Ishikawa (cell line): ENCODE data around the gene CMTM1.

Source experiments
- CEBPB ChIP-seq: IDR thresholded peaks from 2 replicates; pipeline ENCODE4 v1.6.1; 2012
- CREB1 ChIP-seq: IDR thresholded peaks from 2 replicates; pipeline ENCODE4 v1.6.1; 2012; ENCODE audit warnings: low read depth
- EGR1 ChIP-seq: IDR thresholded peaks from 2 replicates; pipeline ENCODE4 v1.6.1; 2012
- EP300 ChIP-seq: IDR thresholded peaks from 2 replicates; pipeline ENCODE4 v1.6.1; 2012; ENCODE audit warnings: borderline replicate concordance
- FOXM1 ChIP-seq: IDR thresholded peaks from 2 replicates; pipeline ENCODE4 v1.6.1; 2012; ENCODE audit warnings: low read depth, borderline replicate concordance
- NFIC ChIP-seq: IDR thresholded peaks from 2 replicates; pipeline ENCODE4 v1.6.1; 2012
- RAD21 ChIP-seq: IDR thresholded peaks from 2 replicates; pipeline ENCODE4 v1.6.1; 2012; ENCODE audit warnings: low read depth
- TAF1 ChIP-seq: IDR thresholded peaks from 2 replicates; pipeline ENCODE4 v1.6.1; 2012; ENCODE audit warnings: low read depth, mild to moderate bottlenecking
- TCF12 ChIP-seq: IDR thresholded peaks from 2 replicates; pipeline ENCODE4 v1.6.1; 2012; ENCODE audit warnings: low read depth
- TEAD4 ChIP-seq: IDR thresholded peaks from 2 replicates; pipeline ENCODE4 v1.6.1; 2012
- YY1 ChIP-seq: IDR thresholded peaks from 2 replicates; pipeline ENCODE4 v1.6.1; 2012; ENCODE audit warnings: low read depth
- ZBTB7A ChIP-seq: IDR thresholded peaks from 2 replicates; pipeline ENCODE4 v1.6.1; 2012; ENCODE audit warnings: low read depth
- TF ChIP-seq, protein P1 (sequence below): IDR thresholded peaks from 2 replicates; pipeline ENCODE4 v1.6.1; 2012; ENCODE audit warnings: low read depth, mild to moderate bottlenecking
- TF ChIP-seq, protein P2 (sequence below): IDR thresholded peaks from 2 replicates; pipeline ENCODE4 v1.6.1; 2012
- TF ChIP-seq, protein P3 (sequence below): IDR thresholded peaks from 2 replicates; pipeline ENCODE4 v1.6.1; 2012

CMTM1 gene

DNA sequence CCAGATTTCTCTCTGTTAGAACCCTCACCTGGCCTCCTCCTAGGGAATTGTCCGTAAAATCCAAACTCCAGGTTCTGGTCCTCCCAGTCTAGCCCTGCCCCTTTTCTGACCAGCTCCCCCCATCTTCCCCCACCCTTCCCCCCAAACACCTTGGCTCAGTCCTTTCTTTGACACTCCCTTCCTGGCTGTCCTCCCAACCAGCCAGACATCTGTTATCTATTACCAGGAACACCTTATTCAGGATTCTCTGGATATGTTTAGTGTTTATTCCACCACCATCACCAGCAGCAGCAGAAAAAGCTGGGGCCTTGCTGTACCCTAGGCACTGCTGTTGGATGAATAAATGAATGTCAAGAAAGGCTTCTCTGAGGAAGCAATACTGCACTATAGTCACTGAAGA, 34.2 kb downstream of the CMTM1 start:
- TF ChIP-seq TEAD4: no peak
- TF ChIP-seq TCF12: no peak
- TF ChIP-seq, protein P1, sequence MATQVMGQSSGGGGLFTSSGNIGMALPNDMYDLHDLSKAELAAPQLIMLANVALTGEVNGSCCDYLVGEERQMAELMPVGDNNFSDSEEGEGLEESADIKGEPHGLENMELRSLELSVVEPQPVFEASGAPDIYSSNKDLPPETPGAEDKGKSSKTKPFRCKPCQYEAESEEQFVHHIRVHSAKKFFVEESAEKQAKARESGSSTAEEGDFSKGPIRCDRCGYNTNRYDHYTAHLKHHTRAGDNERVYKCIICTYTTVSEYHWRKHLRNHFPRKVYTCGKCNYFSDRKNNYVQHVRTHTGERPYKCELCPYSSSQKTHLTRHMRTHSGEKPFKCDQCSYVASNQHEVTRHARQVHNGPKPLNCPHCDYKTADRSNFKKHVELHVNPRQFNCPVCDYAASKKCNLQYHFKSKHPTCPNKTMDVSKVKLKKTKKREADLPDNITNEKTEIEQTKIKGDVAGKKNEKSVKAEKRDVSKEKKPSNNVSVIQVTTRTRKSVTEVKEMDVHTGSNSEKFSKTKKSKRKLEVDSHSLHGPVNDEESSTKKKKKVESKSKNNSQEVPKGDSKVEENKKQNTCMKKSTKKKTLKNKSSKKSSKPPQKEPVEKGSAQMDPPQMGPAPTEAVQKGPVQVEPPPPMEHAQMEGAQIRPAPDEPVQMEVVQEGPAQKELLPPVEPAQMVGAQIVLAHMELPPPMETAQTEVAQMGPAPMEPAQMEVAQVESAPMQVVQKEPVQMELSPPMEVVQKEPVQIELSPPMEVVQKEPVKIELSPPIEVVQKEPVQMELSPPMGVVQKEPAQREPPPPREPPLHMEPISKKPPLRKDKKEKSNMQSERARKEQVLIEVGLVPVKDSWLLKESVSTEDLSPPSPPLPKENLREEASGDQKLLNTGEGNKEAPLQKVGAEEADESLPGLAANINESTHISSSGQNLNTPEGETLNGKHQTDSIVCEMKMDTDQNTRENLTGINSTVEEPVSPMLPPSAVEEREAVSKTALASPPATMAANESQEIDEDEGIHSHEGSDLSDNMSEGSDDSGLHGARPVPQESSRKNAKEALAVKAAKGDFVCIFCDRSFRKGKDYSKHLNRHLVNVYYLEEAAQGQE: no peak
- no peak for TF ChIP-seq ZBTB7A
- TF ChIP-seq YY1: no peak
- no peak for TF ChIP-seq EGR1
- TF ChIP-seq CREB1: no peak
- no peak for TF ChIP-seq TAF1
- TF ChIP-seq NFIC: no peak
- TF ChIP-seq, protein P2, sequence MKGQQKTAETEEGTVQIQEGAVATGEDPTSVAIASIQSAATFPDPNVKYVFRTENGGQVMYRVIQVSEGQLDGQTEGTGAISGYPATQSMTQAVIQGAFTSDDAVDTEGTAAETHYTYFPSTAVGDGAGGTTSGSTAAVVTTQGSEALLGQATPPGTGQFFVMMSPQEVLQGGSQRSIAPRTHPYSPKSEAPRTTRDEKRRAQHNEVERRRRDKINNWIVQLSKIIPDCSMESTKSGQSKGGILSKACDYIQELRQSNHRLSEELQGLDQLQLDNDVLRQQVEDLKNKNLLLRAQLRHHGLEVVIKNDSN: no peak
- TF ChIP-seq CEBPB: no peak
- TF ChIP-seq FOXM1: no peak
- TF ChIP-seq EP300: no peak
- TF ChIP-seq RAD21: no peak
- TF ChIP-seq, protein P3, sequence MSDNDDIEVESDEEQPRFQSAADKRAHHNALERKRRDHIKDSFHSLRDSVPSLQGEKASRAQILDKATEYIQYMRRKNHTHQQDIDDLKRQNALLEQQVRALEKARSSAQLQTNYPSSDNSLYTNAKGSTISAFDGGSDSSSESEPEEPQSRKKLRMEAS: no peak

DNA sequence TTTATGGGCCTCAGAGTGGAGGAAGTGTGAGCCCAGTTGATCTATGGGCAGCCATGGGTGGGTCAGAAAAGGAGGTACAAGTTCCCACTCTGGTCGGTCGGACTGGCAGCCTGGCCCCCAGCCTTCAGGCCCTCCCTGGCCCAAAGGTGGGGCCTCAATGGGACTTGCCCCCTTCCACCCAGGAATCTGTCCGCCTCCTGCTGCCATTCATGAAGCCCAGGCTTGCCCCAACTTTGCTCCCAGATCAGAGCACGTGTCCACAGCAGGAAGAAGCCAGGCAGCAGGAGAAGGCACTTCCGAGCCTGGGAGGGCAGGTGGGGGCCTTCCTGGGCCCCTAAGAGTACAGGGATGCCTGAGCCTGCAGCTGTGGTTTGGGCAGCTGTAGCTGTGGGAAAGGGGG, 35.2 kb downstream of the CMTM1 start:
- no peak for TF ChIP-seq YY1
- no peak for TF ChIP-seq TAF1
- TF ChIP-seq RAD21: no peak
- no peak for TF ChIP-seq EGR1
- TF ChIP-seq, protein P3: no peak
- no peak for TF ChIP-seq CEBPB
- TF ChIP-seq ZBTB7A: no peak
- no peak for TF ChIP-seq NFIC
- TF ChIP-seq, protein P1: no peak
- TF ChIP-seq TEAD4: no peak
- TF ChIP-seq, protein P2: no peak
- TF ChIP-seq CREB1: no peak
- TF ChIP-seq FOXM1: no peak

DNA sequence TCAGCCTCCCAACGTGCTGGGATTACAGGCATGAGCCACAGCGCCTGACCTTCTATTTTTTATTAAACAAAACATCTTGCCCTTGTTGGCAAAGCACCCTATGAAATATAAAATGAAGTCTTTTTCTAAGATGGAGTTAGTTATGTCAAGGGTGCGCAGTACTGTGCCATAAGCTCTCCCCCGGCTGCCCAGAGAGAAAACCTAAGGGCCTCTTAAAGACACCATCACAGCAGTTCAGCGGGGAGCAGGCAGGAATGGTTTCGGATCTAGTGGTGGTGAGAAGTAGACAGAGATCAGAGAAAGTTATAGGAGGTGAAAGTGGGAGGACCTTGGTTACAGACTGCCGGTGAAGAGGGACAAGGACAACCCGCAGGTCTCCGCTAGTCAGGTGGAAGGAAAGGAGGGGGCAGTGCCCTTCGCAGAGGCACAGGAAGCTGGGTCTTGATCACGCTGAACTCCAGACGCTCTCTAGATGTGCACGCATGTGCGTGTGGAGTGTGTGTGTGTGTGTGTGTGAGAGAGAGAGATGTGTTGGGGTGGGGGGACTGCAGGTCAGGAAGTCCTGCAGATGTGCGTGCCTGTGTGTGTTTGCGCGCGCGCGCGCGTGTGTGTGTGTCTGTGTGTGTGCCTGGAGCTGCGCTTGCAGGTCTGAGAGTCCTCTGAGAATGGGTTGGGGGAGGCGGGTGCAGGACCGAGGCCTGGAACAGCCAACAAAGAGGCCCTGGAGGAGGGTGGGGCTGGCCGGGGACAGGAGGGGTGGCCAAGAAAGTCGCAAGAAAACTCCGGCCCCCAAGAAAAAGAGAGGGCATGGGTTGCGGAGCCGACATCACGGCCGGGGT, 37.5 kb downstream of the CMTM1 start:
- TF ChIP-seq, protein P3: peak; percentile 70
- TF ChIP-seq CEBPB (no peak), EP300 (0 out of 2 replicates have a peak, but pooled peaks have one; percentile 1)

DNA sequence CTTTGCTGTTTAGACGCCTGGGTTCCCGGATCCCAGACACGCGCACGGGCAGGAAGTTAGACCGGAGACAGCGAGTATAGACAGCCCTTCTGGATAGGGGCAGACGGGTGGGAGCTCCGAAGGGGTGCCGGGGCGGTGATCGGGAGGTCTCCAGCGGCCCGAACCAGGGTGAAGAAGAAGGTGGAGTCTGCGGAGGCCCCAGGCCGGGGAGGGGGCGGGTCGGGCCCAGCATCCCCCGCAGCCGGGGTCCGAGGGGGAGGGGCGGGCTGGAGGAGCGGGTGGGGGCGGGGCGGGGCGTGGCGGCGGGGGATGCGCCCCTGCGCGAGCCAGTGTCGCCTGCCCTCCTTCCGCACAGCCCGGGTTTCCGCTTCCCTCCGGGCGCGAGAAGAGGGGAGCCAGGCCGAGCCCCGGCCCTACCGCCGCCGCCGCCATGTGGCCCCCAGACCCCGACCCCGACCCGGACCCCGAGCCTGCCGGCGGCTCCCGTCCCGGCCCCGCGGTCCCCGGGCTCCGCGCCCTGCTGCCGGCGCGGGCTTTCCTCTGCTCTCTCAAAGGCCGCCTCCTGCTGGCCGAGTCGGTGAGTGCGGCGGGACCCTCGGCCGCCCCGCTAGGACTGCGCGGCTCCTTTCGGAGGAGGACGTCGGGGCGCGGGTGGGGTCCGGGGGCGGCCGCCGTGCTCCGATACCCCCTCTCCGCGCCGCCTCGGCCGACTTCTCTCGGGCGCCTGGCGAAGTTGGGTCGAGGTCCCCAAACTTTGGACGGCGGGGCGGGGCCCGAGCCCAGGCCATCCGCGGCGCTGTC, 38.3 kb downstream of the CMTM1 start, which contains the start of gene CMTM3:
TSS of gene CMTM3 (plus strand) at position 329 of the 801 bp plus-strand sequence. CDS start at position 431, 102 bp downstream.
- peak; percentile 40; the same call in 1 of the 2 replicates for TF ChIP-seq RAD21
- TF ChIP-seq, protein P2: no peak
- TF ChIP-seq TEAD4: no peak
- TF ChIP-seq ZBTB7A: peak; percentile 94
